NCI-H748 treated with DMSO at 0.1 percent for 48 hours (cell line): Measurements from ENCODE around the gene C4orf50.

Experiments
- DNase-seq: peaks from one replicate; lab custom pipeline; 2025; lab: John Stamatoyannopoulos, UW

Gene C4orf50

GRCh38 chr4:5992828-5993321 lies 25.4 kb downstream of the C4orf50 start:
- DNase-seq, result no peak

- DNase-seq, result no peak
Observed at GRCh38 chr4:5992171-5992827, 25.9 kb downstream of the C4orf50 start.

- no peak for DNase-seq
Observed at GRCh38 chr4:5991405-5991804, 26.8 kb downstream of the C4orf50 start.

GRCh38 chr4:5990446-5991160 lies 27.6 kb downstream of the C4orf50 start:
- DNase-seq, result no peak

- DNase-seq, result no peak
Observed at GRCh38 chr4:5989236-5990225, 28.7 kb downstream of the C4orf50 start.

GRCh38 chr4:5988086-5988845 lies 30.0 kb downstream of the C4orf50 start:
- no peak for DNase-seq

GRCh38 chr4:5984843-5985242 lies 33.4 kb downstream of the C4orf50 start:
- no peak for DNase-seq

GRCh38 chr4:5982156-5982973 lies 35.9 kb downstream of the C4orf50 start:
- DNase-seq, result no peak

GRCh38 chr4:5980436-5981155 lies 37.6 kb downstream of the C4orf50 start:
- DNase-seq, result no peak

- DNase-seq, result peak; percentile 9
Observed at GRCh38 chr4:5979981-5980380, 38.2 kb downstream of the C4orf50 start.

- no peak for DNase-seq
Observed at GRCh38 chr4:5976921-5977320, 41.3 kb downstream of the C4orf50 start.

- DNase-seq, result no peak
Observed at GRCh38 chr4:5976431-5976830, 41.8 kb downstream of the C4orf50 start.

GRCh38 chr4:5974321-5974720 lies 43.9 kb downstream of the C4orf50 start:
- no peak for DNase-seq

- no peak for DNase-seq
Observed at GRCh38 chr4:5973486-5974220, 44.6 kb downstream of the C4orf50 start.

- no peak for DNase-seq
Observed at GRCh38 chr4:5973033-5973432, 45.2 kb downstream of the C4orf50 start.

- DNase-seq, result no peak
Observed at GRCh38 chr4:5972571-5972970, 45.7 kb downstream of the C4orf50 start.

GRCh38 chr4:5971078-5971450 lies 47.2 kb downstream of the C4orf50 start:
- DNase-seq, result no peak

GRCh38 chr4:5970381-5971077 lies 47.7 kb downstream of the C4orf50 start:
- no peak for DNase-seq

GRCh38 chr4:5969777-5970176 lies 48.5 kb downstream of the C4orf50 start:
- DNase-seq, result no peak
